Measurements from ENCODE around the gene TRUB1. TPM values are rescaled to one million over a fixed set of nuclear protein-coding genes. Genes with fewer than 3 reads are reported as not detected.

TRUB1 gene
- total RNA-seq, 1 donor from 2014 or later, result 26.6 TPM

DNA sequence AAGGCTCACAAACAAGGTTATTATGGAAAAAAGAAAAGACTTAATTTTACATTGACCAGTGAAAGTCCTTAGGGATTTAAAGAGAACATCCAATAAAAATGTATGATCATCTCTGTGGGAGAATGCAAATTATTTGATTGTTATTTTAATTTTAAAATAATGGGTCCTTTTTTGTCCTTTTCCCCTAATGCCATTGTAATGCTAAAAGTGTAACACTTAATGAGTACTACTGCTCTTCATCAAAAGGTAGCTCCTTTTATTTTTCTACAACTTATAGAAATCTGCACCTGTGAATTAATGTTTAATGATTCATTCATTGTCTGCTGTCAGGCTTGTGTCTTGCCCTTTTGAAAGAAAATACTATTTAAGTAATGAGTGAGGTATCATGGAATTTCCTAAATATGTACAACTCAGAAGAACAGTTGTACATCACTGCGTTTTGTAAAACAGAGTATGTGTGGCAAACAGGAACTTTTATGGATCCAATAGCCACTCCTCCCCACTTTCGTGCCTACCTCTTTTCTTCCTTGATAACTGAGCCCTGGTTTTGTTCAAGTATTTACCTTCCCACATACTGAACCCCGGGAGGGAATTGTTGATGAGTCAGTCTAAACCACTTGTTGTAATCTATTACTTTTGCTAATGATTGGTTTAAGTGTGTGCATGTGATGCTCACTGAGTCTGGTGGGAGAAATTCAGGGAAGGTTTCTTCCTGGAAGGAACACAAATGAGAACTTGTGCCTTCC lies 19.9 kb upstream of the TRUB1 start:
- TF ChIP-seq, protein P1, sequence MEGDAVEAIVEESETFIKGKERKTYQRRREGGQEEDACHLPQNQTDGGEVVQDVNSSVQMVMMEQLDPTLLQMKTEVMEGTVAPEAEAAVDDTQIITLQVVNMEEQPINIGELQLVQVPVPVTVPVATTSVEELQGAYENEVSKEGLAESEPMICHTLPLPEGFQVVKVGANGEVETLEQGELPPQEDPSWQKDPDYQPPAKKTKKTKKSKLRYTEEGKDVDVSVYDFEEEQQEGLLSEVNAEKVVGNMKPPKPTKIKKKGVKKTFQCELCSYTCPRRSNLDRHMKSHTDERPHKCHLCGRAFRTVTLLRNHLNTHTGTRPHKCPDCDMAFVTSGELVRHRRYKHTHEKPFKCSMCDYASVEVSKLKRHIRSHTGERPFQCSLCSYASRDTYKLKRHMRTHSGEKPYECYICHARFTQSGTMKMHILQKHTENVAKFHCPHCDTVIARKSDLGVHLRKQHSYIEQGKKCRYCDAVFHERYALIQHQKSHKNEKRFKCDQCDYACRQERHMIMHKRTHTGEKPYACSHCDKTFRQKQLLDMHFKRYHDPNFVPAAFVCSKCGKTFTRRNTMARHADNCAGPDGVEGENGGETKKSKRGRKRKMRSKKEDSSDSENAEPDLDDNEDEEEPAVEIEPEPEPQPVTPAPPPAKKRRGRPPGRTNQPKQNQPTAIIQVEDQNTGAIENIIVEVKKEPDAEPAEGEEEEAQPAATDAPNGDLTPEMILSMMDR (IDR thresholded peaks at IDR 0.05; ENCODE audit: insufficient read depth, low read length, severe bottlenecking), result no peak
- no peak for FAIRE-seq
- H3K4me3 ChIP-seq (ENCODE audit: low read depth, low read length), result no peak overlapping the region
- H3K36me3 ChIP-seq (ENCODE audit: control insufficient read depth, insufficient read depth, low read length), result no peaks in the 10 kb centered on the region
- H3K27me3 ChIP-seq (ENCODE audit: control insufficient read depth, insufficient read depth, low read length), result no peaks in the 10 kb centered on the region
- peak; percentile 90 for DNase-seq (ENCODE audit: low read depth)

DNA sequence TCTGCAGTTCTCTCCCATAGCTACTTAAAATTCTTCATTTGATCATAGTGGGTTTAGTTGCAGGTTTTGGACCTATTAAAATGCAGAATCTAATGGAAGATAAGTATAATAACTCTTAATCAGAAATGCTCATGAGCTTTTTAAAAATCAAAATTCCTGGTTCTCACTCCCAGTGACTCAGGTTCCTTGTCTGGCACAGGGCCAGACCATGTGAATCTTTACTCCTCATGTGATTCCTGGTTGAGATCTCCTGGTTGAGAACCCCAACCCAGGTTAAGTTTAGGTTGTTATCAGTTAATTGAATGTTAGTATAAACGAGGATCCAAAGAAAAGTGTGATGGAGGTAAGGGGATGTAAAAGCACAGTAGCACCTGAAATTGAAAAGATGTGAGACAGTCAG lies 17.5 kb upstream of the TRUB1 start:
- no peak for FAIRE-seq
- TF ChIP-seq, protein P1 (IDR thresholded peaks at IDR 0.05; ENCODE audit: insufficient read depth, low read length, severe bottlenecking), result no peak
- H3K36me3 ChIP-seq (ENCODE audit: control insufficient read depth, insufficient read depth, low read length), result no peaks in the 10 kb centered on the region
- peak; percentile 50 for DNase-seq (ENCODE audit: low read depth)
- no peak overlapping the region for H3K4me3 ChIP-seq (ENCODE audit: low read depth, low read length)
- no peaks in the 10 kb centered on the region for H3K27me3 ChIP-seq (ENCODE audit: control insufficient read depth, insufficient read depth, low read length)

DNA sequence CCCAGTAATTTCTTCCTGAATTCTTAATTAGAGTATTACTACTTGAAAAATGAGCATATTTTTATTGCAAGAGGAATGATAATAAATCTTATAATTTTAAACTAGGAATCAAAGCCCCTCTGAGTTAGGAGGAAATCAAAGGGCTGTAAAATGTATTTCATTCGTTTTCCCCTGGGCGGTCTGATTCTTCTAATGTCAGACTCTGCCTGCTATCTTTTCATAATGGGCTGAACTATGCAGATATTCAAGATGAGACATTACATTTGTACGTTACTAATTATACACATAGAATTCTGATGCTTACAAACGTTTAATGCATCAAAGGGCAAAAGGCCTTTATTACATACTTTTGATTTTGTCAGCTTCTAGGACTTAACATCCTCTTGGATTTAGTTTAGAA lies 16.0 kb upstream of the TRUB1 start:
- Histone ChIP-seq H3K27me3 (ENCODE audit: control insufficient read depth, insufficient read depth, low read length) (no peaks in the 10 kb centered on the region), H3K4me3 (ENCODE audit: low read depth, low read length) (no peak overlapping the region), H3K36me3 (ENCODE audit: control insufficient read depth, insufficient read depth, low read length) (no peaks in the 10 kb centered on the region)
- DNase-seq (ENCODE audit: low read depth) (no peak), FAIRE-seq (no peak)
- TF ChIP-seq, protein P1 (IDR thresholded peaks at IDR 0.05; ENCODE audit: insufficient read depth, low read length, severe bottlenecking), result no peak

DNA sequence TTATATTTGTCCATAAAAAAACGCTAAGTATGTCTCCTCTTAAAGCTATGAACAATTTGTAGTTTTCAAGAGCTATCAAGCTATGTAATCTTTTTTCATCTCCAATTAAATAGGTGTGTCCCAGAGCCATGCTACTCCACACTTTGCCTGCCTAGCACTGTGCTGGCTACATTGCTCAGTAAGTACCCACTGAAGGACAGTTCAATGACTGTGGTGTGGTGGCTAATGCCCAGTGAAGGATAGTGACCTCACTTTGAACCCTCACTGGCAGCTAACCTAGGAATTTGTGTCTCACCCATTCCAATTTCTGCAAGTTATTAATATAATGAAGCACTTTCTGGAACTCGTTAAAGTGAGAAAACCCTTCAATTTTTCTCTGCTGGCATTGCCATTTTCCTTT lies 14.4 kb upstream of the TRUB1 start:
- no peaks in the 10 kb centered on the region for H3K36me3 ChIP-seq (ENCODE audit: control insufficient read depth, insufficient read depth, low read length)
- H3K4me3 ChIP-seq (ENCODE audit: low read depth, low read length), result no peak overlapping the region
- no peaks in the 10 kb centered on the region for H3K27me3 ChIP-seq (ENCODE audit: control insufficient read depth, insufficient read depth, low read length)
- FAIRE-seq (no peak), DNase-seq (ENCODE audit: low read depth) (no peak)
- TF ChIP-seq, protein P1 (IDR thresholded peaks at IDR 0.05; ENCODE audit: insufficient read depth, low read length, severe bottlenecking), result no peak

DNA sequence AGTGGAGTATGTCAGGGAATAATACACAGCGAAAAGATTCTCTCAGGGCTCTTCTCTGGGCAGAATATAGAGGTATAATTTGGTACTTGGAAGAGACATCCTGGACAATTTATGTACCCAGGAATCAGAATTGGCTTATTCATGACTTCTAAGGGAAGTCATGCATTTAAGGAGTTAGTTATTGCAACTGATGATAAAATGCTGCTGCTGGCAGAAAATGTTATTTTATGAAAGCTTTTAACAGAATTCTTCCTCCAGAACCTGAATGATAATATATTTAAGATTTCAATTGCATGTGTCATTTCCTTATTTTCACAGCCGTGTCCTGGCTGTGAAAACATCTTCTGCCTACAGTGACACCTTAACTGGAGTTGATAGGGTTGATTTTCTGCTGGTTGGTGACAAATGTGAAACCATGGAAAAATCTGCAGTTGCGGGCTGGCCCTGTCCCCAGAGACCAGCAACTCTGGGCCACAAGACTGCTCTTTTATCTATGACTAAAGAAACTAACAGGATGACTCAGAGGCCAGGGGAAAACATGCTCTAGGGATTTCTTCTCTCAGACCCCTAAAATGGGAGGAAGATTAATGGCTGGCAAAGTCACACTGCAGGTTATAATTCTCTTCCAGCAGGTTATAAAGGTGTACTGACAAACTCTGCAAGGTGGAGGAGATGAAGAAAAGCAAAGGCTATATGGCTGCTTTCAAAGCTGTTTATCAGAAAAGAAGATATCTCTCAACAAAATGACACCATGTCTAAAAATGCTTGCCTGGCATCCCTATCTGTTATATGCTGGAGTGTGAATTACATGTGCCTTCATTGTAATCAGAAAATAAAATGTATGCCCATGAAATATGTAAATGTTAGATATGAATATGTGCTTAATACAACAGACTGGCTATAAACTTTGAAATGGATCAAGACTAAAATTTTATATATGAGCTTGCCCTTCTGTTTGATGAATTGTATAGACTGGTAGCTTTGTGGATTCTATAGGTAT lies 12.1 kb upstream of the TRUB1 start:
- H3K27me3 ChIP-seq (ENCODE audit: control insufficient read depth, insufficient read depth, low read length), result no peaks in the 10 kb centered on the region
- no peak for FAIRE-seq
- no peak overlapping the region for H3K4me3 ChIP-seq (ENCODE audit: low read depth, low read length)
- peak; percentile 45 for DNase-seq (ENCODE audit: low read depth)
- TF ChIP-seq, protein P1 (IDR thresholded peaks at IDR 0.05; ENCODE audit: insufficient read depth, low read length, severe bottlenecking), result no peak
- no peaks in the 10 kb centered on the region for H3K36me3 ChIP-seq (ENCODE audit: control insufficient read depth, insufficient read depth, low read length)
